GM18909 (cell line): ENCODE results near the gene SLC5A4.
"Not testable (repeated sequence)": the region's sequence is repeated elsewhere in the genome, so short reads cannot be mapped to it uniquely, and the experiment has no call there.

Experiments
- ATAC-seq: cut with Tn5 transposase; IDR thresholded peaks from one replicate; pipeline ENCODE4 v1.9.1; 2021; ENCODE audit warnings: mild to moderate bottlenecking; ENCODE audit not compliant: unreplicated experiment, poor library complexity

The SLC5A4 gene

DNA sequence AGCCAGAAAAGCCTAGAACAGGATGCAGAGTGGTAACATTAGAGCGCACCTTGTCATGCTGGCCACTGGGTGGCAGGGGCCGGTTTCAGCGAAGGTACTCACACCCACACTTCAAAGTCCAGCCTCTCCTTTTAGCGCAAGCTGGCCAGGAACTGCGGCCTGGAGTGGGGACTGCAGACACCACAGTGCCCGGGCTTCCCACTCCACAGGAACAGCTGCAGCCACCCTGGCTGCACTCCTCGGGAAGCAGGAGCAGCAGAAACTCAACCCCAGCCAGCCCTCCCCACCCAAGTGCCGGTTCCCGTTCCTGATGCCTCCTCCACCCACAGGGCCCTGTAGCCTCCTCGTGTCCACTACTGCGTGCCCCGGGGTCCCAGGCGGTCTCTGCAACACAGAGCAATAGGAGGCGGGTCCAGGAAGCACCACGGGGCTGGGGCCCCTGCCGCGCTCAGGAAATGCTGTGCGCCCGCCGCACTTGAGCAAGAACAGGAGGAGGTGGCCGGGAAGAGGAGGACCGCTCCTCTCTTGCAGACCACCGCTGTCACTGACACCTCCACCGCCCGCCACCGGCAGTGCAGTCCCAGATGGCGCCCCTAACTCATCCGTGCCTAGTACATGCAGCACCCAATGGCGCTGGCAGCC, 52.5 kb downstream of the SLC5A4 start:
- no peak for ATAC-seq

GRCh38 chr22:32202161-32202538, 53.0 kb downstream of the SLC5A4 start:
- ATAC-seq: no peak

GRCh38 chr22:32200752-32201151, 54.4 kb downstream of the SLC5A4 start:
- ATAC-seq: no peak

DNA sequence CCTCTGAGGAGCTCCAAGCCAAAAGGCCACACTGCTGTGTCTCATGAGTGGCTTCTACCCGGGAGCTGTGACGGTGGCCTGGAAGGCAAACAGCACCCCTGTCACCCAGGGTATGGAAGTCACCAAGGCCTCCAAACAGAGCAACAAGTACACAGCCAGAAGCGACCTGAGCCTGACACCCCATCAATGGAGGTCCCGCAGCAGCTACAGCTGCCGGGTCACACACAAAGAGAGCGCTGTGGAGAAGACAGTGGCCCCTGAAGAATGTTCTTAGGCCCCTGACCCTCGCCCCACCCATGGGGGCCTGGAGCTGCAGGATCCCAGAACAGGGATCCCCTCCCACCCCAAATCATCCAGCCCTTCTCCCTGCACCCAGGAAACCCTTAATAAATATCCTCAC, 55.2 kb downstream of the SLC5A4 start:
- ATAC-seq: no peak

- no peak for ATAC-seq
Measured at GRCh38 chr22:32199341-32199740, 55.8 kb downstream of the SLC5A4 start.

GRCh38 chr22:32197553-32198226, 57.5 kb downstream of the SLC5A4 start:
- ATAC-seq: not testable (repeated sequence)

DNA sequence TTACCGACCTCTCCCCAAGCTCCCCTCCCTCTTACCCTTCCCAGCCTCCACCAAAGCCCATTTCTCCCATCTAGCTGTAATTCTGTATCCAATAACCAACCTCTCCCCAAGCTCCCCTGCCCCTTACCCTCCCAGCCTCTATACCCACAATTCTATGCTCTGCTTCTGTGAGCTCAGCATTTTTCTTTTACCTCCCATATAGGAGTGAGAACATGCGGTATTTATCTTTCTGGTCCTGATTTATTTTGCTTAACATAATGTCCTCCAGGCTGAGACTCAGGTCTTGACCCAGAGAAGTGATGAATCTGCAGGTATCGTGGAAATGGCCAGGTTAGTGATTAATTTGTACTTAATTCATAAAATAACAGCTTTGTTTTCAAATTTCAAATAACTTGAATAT, 59.2 kb downstream of the SLC5A4 start:
- not testable (repeated sequence) for ATAC-seq

DNA sequence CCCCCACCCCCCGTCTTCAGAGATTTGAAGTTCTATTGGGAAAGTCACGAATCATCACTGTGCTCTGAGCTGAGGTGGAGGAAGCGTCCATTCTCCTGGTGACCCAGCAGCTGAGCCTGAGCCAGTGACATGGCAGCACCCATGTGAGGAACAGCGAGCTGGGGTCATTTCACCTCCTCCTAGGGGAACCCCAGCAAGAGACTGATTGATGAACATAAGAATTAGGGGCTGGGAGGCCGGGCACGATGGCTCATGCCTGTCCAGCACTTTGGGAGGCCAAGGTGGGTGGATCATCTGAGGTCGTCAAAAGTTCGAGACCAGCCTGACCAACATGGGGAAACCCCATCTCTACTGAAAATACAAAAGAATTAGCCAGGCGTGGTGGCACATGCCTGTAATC, 61.8 kb downstream of the SLC5A4 start:
- not testable (repeated sequence) for ATAC-seq

DNA sequence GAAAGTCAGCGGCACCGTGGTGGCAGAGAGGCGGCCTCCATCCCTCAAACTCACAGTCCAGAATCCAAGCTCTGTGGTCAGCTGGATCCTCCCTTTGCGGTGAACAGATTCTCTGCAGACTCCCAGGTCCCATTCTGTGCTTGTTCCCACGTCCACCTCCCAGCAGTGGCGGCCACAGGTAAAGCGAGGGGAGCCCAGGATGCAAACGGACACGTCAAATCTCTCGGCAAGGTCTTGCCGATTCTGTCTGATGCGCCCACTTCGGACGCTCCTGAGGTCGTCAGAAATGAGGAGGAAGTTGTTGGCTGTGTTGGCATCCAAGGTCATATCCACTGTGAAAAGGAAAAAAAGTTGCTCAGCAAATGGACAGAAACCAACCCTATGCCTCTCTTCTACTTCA, 64.1 kb downstream of the SLC5A4 start:
- not testable (repeated sequence) for ATAC-seq

DNA sequence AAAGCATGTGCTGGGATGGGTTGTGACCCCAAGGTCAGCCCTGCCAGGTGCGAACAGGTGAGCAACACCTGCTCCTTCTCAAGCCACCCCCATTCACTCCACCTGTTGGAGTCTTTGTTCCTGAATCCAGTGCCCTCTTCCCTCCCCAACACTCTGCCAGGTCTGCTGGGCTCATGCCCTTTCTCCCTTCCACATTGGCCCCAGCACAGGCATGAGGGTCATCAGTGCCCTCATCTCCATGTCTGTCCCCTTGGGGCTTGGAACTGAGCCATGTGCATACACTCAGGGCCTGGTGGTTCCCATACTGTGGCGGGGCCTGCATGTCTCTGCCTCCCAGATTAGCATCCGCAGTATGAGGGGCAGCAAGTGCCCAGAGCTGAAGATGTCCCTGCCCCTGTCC, 69.3 kb downstream of the SLC5A4 start:
- no peak for ATAC-seq

- no peak for ATAC-seq
Measured at GRCh38 chr22:32183625-32184024, 71.5 kb downstream of the SLC5A4 start.

GRCh38 chr22:32181043-32181442, 74.1 kb downstream of the SLC5A4 start:
- no peak for ATAC-seq

- no peak for ATAC-seq
Measured at GRCh38 chr22:32177221-32177765, 77.9 kb downstream of the SLC5A4 start.

DNA sequence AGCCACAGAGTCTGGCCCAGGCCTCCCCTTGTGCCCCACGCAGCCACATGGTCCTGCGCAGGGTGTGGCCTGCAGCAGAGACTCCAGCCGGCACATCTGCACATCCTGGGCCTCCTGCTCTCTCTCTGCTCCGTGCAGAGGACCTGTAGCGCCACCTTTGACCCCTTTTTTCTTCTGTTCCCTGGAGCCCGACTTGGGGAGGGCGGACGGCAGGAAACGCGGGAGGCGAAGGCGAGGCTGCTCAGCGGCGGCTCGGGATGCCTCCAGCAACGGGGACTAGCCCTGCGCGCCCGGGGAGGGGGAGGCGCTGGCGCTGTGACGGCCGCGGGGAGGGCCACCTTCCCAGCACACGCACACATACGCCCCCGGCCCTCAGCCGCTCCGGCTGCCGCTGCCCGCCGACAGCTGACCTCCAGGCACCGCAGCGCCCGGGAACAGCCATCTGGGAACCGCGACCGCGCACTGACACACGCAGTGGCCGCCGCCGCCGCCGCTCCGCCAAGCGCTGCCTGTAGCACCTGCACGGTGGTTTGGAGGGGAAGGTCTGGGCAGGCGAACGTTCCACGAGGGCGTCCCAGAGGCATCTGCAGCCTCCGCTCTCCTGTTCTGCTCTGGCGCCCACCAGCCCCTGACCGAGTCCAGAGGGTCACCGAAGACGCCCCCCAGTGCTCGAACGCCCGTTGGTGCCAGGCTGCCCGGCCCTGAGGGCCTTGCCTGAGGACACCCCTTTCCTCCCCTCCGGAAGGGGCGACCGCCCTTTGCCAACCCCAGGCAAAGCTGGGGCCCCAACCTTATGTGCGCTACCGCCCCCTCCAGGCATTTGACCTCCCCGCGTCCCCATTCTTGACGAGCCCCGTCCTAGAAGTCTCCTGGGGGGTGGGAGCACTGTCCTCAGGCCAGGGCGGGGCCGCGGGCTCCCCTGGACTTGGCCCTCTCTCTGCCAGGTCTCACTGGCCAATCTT, 79.2 kb downstream of the SLC5A4 start:
- ATAC-seq: no peak

DNA sequence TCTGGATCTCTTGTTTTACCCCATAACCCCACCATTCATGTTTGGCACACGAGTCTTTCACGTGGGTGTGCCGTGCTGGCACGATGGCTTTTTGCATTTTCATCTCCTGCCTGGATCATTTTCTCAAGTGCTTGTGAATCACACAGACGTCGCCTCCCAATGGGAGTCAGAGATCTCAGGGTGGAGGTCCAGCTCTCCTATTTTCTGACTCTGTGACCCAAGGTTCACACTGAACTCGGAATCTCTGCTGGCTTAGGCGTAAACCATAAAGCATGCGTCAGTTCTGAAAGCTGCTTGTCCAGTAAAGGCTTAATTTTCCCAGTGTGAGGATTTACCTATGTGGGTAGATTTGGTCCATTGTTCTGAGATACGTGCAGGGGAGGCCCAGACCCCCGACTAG, 80.0 kb downstream of the SLC5A4 start:
- ATAC-seq: no peak
